ENCODE results near the gene ELF2. TPM values are rescaled to one million over a fixed set of nuclear protein-coding genes. Genes with fewer than 3 reads are reported as not detected.
A peak's percentile ranks its signal among the peaks of the same experiment; 100 is the strongest.

Gene ELF2
- total RNA-seq, 1 experiment from 2014 or later, result 26.5 TPM

GRCh38 chr4:139154538-139154937 is 22.5 kb downstream of the ELF2 start:
- POLR2A ChIA-PET, result interaction anchor here (0.6 to 1.7 kb wide), 6 partner anchors 10 to 139 kb away, joined by 3 to 8 read pairs (median 3); partner anchors contain the start of gene NOCT
- no peak for DNase-seq (ENCODE audit: unreplicated experiment)
- Mint-ChIP-seq H3K27me3 (ENCODE audit: insufficient read depth, unreplicated experiment) (no peaks in the 10 kb centered on the region), H3K4me1 (ENCODE audit: insufficient read depth, unreplicated experiment) (peaks cover 8% of the 10 kb centered on the region), H3K36me3 (ENCODE audit: insufficient read depth, unreplicated experiment) (peaks cover 7% of the 10 kb centered on the region), H3K27ac (ENCODE audit: low read depth, unreplicated experiment) (no peak overlapping the region), H3K4me3 (ENCODE audit: unreplicated experiment) (no peak overlapping the region), H3K9me3 (ENCODE audit: unreplicated experiment) (no peaks in the 10 kb centered on the region)
- CTCF ChIA-PET, result interaction anchor here (0.6 to 2.8 kb wide), 7 partner anchors 10 to 142 kb away, joined by 3 to 15 read pairs (median 4); no protein-coding TSS in a partner anchor
- no TSS peak for BruUV-seq (replicated peaks)
- intact Hi-C loops (cut with micrococcal nuclease), result no loop called here
- TF ChIP-seq, protein P1, sequence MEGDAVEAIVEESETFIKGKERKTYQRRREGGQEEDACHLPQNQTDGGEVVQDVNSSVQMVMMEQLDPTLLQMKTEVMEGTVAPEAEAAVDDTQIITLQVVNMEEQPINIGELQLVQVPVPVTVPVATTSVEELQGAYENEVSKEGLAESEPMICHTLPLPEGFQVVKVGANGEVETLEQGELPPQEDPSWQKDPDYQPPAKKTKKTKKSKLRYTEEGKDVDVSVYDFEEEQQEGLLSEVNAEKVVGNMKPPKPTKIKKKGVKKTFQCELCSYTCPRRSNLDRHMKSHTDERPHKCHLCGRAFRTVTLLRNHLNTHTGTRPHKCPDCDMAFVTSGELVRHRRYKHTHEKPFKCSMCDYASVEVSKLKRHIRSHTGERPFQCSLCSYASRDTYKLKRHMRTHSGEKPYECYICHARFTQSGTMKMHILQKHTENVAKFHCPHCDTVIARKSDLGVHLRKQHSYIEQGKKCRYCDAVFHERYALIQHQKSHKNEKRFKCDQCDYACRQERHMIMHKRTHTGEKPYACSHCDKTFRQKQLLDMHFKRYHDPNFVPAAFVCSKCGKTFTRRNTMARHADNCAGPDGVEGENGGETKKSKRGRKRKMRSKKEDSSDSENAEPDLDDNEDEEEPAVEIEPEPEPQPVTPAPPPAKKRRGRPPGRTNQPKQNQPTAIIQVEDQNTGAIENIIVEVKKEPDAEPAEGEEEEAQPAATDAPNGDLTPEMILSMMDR (IDR thresholded peaks at IDR 0.05; ENCODE audit: unreplicated experiment), result no peak

DNA sequence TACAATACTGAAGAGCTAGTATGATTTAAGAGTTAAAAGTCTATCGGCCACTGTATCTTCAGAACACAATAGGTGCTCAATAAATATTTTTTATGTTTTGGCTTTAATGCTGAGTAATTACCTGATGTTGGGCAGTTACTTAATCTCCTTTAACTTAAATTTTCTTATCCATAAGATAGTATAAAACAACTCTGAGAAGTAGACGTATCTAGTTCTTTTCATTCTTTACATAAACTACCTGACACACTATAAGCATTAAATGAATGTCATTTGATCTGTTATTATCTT is 22.9 kb downstream of the ELF2 start:
- BruUV-seq (replicated peaks), result no TSS peak
- peaks cover 5% of the 10 kb centered on the region for H3K36me3 Mint-ChIP-seq (ENCODE audit: insufficient read depth, unreplicated experiment)

GRCh38 chr4:139153411-139154133 is 23.4 kb downstream of the ELF2 start:
- Mint-ChIP-seq H3K4me1 (ENCODE audit: insufficient read depth, unreplicated experiment) (peaks cover 7% of the 10 kb centered on the region), H3K27ac (ENCODE audit: low read depth, unreplicated experiment) (peak overlapping the region; percentile 46), H3K36me3 (ENCODE audit: insufficient read depth, unreplicated experiment) (peaks cover under 1% of the 10 kb centered on the region), H3K4me3 (ENCODE audit: unreplicated experiment) (no peak overlapping the region), H3K27me3 (ENCODE audit: insufficient read depth, unreplicated experiment) (no peaks in the 10 kb centered on the region), H3K9me3 (ENCODE audit: unreplicated experiment) (no peaks in the 10 kb centered on the region)
- ChIA-PET CTCF (interaction anchor here (0.6 to 2.1 kb wide), 5 partner anchors 12 to 1090 kb away, joined by 3 to 14 read pairs (median 4); no protein-coding TSS in a partner anchor), POLR2A (interaction anchor here (1.2 to 1.4 kb wide), 2 partner anchors 9 to 71 kb away, joined by 3 to 6 read pairs; no protein-coding TSS in a partner anchor)
- intact Hi-C loops (cut with micrococcal nuclease), result no loop called here
- BruUV-seq (replicated peaks), result no TSS peak
- TF ChIP-seq, protein P1 (IDR thresholded peaks at IDR 0.05; ENCODE audit: unreplicated experiment), result no peak
- no peak for DNase-seq (ENCODE audit: unreplicated experiment)

More for the DNA sequence above, 22.9 kb downstream of the ELF2 start:
- Mint-ChIP-seq H3K27me3 (ENCODE audit: insufficient read depth, unreplicated experiment) (no peaks in the 10 kb centered on the region), H3K27ac (ENCODE audit: low read depth, unreplicated experiment) (peak overlapping the region; percentile 46), H3K9me3 (ENCODE audit: unreplicated experiment) (no peaks in the 10 kb centered on the region), H3K4me3 (ENCODE audit: unreplicated experiment) (no peak overlapping the region), H3K4me1 (ENCODE audit: insufficient read depth, unreplicated experiment) (peaks cover 7% of the 10 kb centered on the region)
- TF ChIP-seq, protein P1 (IDR thresholded peaks at IDR 0.05; ENCODE audit: unreplicated experiment), result no peak
- no peak for DNase-seq (ENCODE audit: unreplicated experiment)
- CTCF ChIA-PET, result interaction anchor here (0.6 to 2.8 kb wide), 5 partner anchors 12 to 143 kb away, joined by 3 to 15 read pairs (median 5); no protein-coding TSS in a partner anchor
- intact Hi-C loops (cut with micrococcal nuclease), result no loop called here
- POLR2A ChIA-PET, result interaction anchor here (1.0 to 1.4 kb wide), 4 partner anchors 10 to 139 kb away, joined by 3 to 5 read pairs (median 3); partner anchors contain the start of gene NOCT

GRCh38 chr4:139152249-139152648 is 24.8 kb downstream of the ELF2 start:
- POLR2A ChIA-PET, result interaction anchor here (1.2 kb wide), 1 partner anchor 8 kb away, joined by 6 read pairs; no protein-coding TSS in a partner anchor
- H3K9me3 Mint-ChIP-seq (ENCODE audit: unreplicated experiment), result no peaks in the 10 kb centered on the region
- TF ChIP-seq, protein P1 (IDR thresholded peaks at IDR 0.05; ENCODE audit: unreplicated experiment), result no peak
- H3K36me3 Mint-ChIP-seq (ENCODE audit: insufficient read depth, unreplicated experiment), result no peaks in the 10 kb centered on the region
- H3K4me3 Mint-ChIP-seq (ENCODE audit: unreplicated experiment), result no peak overlapping the region
- no peak overlapping the region for H3K27ac Mint-ChIP-seq (ENCODE audit: low read depth, unreplicated experiment)
- intact Hi-C loops (cut with micrococcal nuclease), result no loop called here
- CTCF ChIA-PET, result no interaction called here
- no peaks in the 10 kb centered on the region for H3K27me3 Mint-ChIP-seq (ENCODE audit: insufficient read depth, unreplicated experiment)
- peaks cover 7% of the 10 kb centered on the region for H3K4me1 Mint-ChIP-seq (ENCODE audit: insufficient read depth, unreplicated experiment)
- no peak for DNase-seq (ENCODE audit: unreplicated experiment)
- BruUV-seq (replicated peaks), result no TSS peak

All from MCF 10A (cell line).